Middle frontal gyrus (tissue), 1 donor: Measurements from ENCODE around the gene RTBDN.
A peak's percentile ranks its signal among the peaks of the same experiment; 100 is the strongest.
"Not testable (repeated sequence)": the region's sequence is repeated elsewhere in the genome, so short reads cannot be mapped to it uniquely, and the experiment has no call there.

Source experiments
- DNase-seq: peaks from one replicate; pipeline ENCODE4 v3.0.0-alpha.2; 2015; ENCODE audit warnings: low spot score; ENCODE audit errors: extremely low spot score

RTBDN gene

GRCh38 chr19:12858041-12858928 lies 23.9 kb upstream of the RTBDN start:
- no peak for DNase-seq

- DNase-seq, result no peak
Observed at GRCh38 chr19:12856653-12857052, 22.3 kb upstream of the RTBDN start.

- peak; percentile 48 for DNase-seq
Observed at GRCh38 chr19:12847159-12848139, 13.1 kb upstream of the RTBDN start.

- not testable (repeated sequence) for DNase-seq
Observed at GRCh38 chr19:12846613-12847012, 12.2 kb upstream of the RTBDN start.

- no peak for DNase-seq
Observed at GRCh38 chr19:12843999-12844732, 9.8 kb upstream of the RTBDN start.

GRCh38 chr19:12843328-12843727 lies 8.9 kb upstream of the RTBDN start:
- DNase-seq, result no peak

GRCh38 chr19:12842511-12842910 lies 8.1 kb upstream of the RTBDN start:
- DNase-seq, result no peak

- no peak for DNase-seq
Observed at GRCh38 chr19:12841094-12841493, 6.7 kb upstream of the RTBDN start.

- no peak for DNase-seq
Observed at GRCh38 chr19:12840091-12841079, 6.0 kb upstream of the RTBDN start.

GRCh38 chr19:12838886-12839756 lies 4.7 kb upstream of the RTBDN start:
- DNase-seq, result no peak

- peak; percentile 42 for DNase-seq
Observed at GRCh38 chr19:12838182-12838885, 4.0 kb upstream of the RTBDN start, which contains the start of gene MAST1. TSS of gene MAST1 (plus strand) at chr19:12838515. CDS start at chr19:12838573, 58 bp downstream.

GRCh38 chr19:12837225-12837624 lies 2.8 kb upstream of the RTBDN start:
- no peak for DNase-seq

- DNase-seq, result no peak
Observed at GRCh38 chr19:12836529-12836863, 2.1 kb upstream of the RTBDN start.

- no peak for DNase-seq
Observed at GRCh38 chr19:12834976-12835757, 788 bp upstream of the RTBDN start.

- no peak for DNase-seq
Observed at GRCh38 chr19:12833738-12834565, 427 bp downstream of the RTBDN start.

GRCh38 chr19:12833418-12833737 lies 1.0 kb downstream of the RTBDN start:
- no peak for DNase-seq

GRCh38 chr19:12828494-12828893 lies 5.9 kb downstream of the RTBDN start:
- no peak for DNase-seq
